GM13976 (cell line): Measurements from ENCODE around the gene GATD1.

Experiments used
- DNase-seq: peaks from one replicate; pipeline ENCODE4 v3.0.0; 2012; ENCODE audit warnings: low spot score
- CTCF ChIP-seq: IDR thresholded peaks from 2 replicates; pipeline ENCODE4 v1.5.1; 2012; ENCODE audit warnings: borderline replicate concordance, mild to moderate bottlenecking; ENCODE audit not compliant: insufficient read depth; ENCODE audit errors: extremely low read depth, missing control alignments, control extremely low read depth
- in situ Hi-C: fragments of 300-500 bp; cut with MboI; formaldehyde crosslinking; loops from one replicate; pipeline ENCODE4 v1.12.0; 2022; ENCODE audit warnings: low sequenced_read_pairs, mixed read lengths, inconsistent platforms; ENCODE audit not compliant: unreplicated experiment

Gene GATD1

GRCh38 chr11:776263-776560 is 1.1 kb downstream of the GATD1 start:
- no peak for TF ChIP-seq CTCF
- in situ Hi-C loops: no loop called here
- no peak for DNase-seq

GRCh38 chr11:774873-775592 is 2.3 kb downstream of the GATD1 start:
- no peak for DNase-seq
- in situ Hi-C loops: no loop called here
- no peak for TF ChIP-seq CTCF

- no peak for DNase-seq
- in situ Hi-C loops: no loop called here
- no peak for TF ChIP-seq CTCF
Observed at GRCh38 chr11:773830-774229, 3.5 kb downstream of the GATD1 start.

- in situ Hi-C loops: no loop called here
- TF ChIP-seq CTCF: no peak
- no peak for DNase-seq
Observed at GRCh38 chr11:773425-773824, 3.9 kb downstream of the GATD1 start.

GRCh38 chr11:772429-773390 is 4.6 kb downstream of the GATD1 start:
- DNase-seq: no peak
- TF ChIP-seq CTCF: no peak
- in situ Hi-C loops: no loop called here

- no peak for DNase-seq
- TF ChIP-seq CTCF: no peak
- in situ Hi-C loops: no loop called here
Observed at GRCh38 chr11:771617-772204, 5.6 kb downstream of the GATD1 start.
